OCI-LY3 (cell line): ENCODE results near the gene RFK.

Source experiments
- EZH2phosphoT487 ChIP-seq: fragments of 200-600 bp; shearing (Covaris generic); IDR thresholded peaks from 2 replicates; pipeline ENCODE4 v1.6.1; 2018; ENCODE audit warnings: antibody characterized with exemption, mixed run types, low read depth
- TF ChIP-seq, protein P1 (sequence below): fragments of 200-600, 300-600 bp; sonication (generic); IDR thresholded peaks from 2 replicates; pipeline ENCODE4 v1.5.1; 2014; ENCODE audit warnings: antibody characterized with exemption, low read length, low read depth

GRCh38 chr9:76433406-76433805, 39.2 kb upstream of the RFK start:
- TF ChIP-seq, protein P1, sequence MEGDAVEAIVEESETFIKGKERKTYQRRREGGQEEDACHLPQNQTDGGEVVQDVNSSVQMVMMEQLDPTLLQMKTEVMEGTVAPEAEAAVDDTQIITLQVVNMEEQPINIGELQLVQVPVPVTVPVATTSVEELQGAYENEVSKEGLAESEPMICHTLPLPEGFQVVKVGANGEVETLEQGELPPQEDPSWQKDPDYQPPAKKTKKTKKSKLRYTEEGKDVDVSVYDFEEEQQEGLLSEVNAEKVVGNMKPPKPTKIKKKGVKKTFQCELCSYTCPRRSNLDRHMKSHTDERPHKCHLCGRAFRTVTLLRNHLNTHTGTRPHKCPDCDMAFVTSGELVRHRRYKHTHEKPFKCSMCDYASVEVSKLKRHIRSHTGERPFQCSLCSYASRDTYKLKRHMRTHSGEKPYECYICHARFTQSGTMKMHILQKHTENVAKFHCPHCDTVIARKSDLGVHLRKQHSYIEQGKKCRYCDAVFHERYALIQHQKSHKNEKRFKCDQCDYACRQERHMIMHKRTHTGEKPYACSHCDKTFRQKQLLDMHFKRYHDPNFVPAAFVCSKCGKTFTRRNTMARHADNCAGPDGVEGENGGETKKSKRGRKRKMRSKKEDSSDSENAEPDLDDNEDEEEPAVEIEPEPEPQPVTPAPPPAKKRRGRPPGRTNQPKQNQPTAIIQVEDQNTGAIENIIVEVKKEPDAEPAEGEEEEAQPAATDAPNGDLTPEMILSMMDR, result no peak
- no peak for TF ChIP-seq EZH2phosphoT487
